A673 (cell line): ENCODE data around the gene OR2A25. TPM values are rescaled to one million over a fixed set of nuclear protein-coding genes. Genes with fewer than 3 reads are reported as not detected.

ENCODE experiments used
- BruUV-seq: library from RNA; stranded (reverse); fragments of 400-500 nt; replicated peaks from 2 replicates; lab custom pipeline; 2021; lab: Mats Ljungman, UMichigan
- CTCF ChIA-PET: fragments of 300-600 bp; sonication (Branson Sonifier 250); formaldehyde crosslinking; loops from one replicate; lab custom pipeline; 2022; ENCODE audit warnings: antibody characterized with exemption; lab: Charles Lee
- POLR2A ChIA-PET: fragments of 300-600 bp; sonication (Branson Sonifier 250); formaldehyde crosslinking; loops from one replicate; lab custom pipeline; 2022; ENCODE audit warnings: antibody characterized with exemption; ENCODE audit not compliant: low non-redundant PET; lab: Charles Lee
- DNase-seq: peaks from one replicate; pipeline ENCODE4 v3.0.0-alpha.2; 2015; ENCODE audit warnings: low spot score
- H3K27ac ChIP-seq: fragments of 200-600 bp; sonication (generic); 2 replicates; pipeline ENCODE4 v1.5.1; 2016; ENCODE audit warnings: mixed run types, low read depth, mild to moderate bottlenecking, mixed read lengths, antibody characterized with exemption, low read length; ENCODE audit not compliant: poor library complexity, severe bottlenecking
- H3K27me3 ChIP-seq: fragments of 200-600 bp; sonication (generic); replicated peaks from 2 replicates; pipeline ENCODE4 v1.6.1; 2017; ENCODE audit warnings: mixed run types, low read depth, mild to moderate bottlenecking, mixed read lengths, antibody characterized with exemption, low read length; ENCODE audit not compliant: insufficient read depth, poor library complexity
- H3K36me3 ChIP-seq: fragments of 200-600 bp; sonication (generic); 2 replicates; pipeline ENCODE4 v1.6.1; 2016; ENCODE audit warnings: mixed run types, mild to moderate bottlenecking, mixed read lengths, antibody characterized with exemption, low read length; ENCODE audit not compliant: insufficient read depth, poor library complexity, severe bottlenecking
- H3K4me1 ChIP-seq: fragments of 200-600 bp; sonication (generic); 2 replicates; pipeline ENCODE4 v1.6.1; 2017; ENCODE audit warnings: mixed run types, mild to moderate bottlenecking, mixed read lengths, antibody characterized with exemption, low read length; ENCODE audit not compliant: insufficient read depth, poor library complexity, severe bottlenecking
- H3K4me3 ChIP-seq: fragments of 200-600 bp; sonication (generic); 2 replicates; pipeline ENCODE4 v1.5.1; 2016; ENCODE audit warnings: low read depth, mixed run types, mild to moderate bottlenecking, mixed read lengths, low read length; ENCODE audit not compliant: poor library complexity, severe bottlenecking
- H3K9me3 ChIP-seq: fragments of 200-600 bp; sonication (generic); 2 replicates; pipeline ENCODE4 v1.6.1; 2016; ENCODE audit warnings: mixed run types, low read depth, mild to moderate bottlenecking, mixed read lengths, antibody characterized with exemption, low read length; ENCODE audit not compliant: poor library complexity, severe bottlenecking
- CTCF ChIP-seq: fragments of 300-800, 200-600 bp; sonication (generic); conservative IDR thresholded peaks from 2 replicates; pipeline ENCODE4 v1.5.1; 2017; ENCODE audit warnings: low read depth, mild to moderate bottlenecking, antibody characterized with exemption, low read length, moderate library complexity, mixed read lengths
- EZH2 ChIP-seq: fragments of 200-600 bp; sonication (generic); IDR thresholded peaks from 2 replicates; pipeline ENCODE4 v1.6.1; 2017; ENCODE audit warnings: borderline replicate concordance, low read depth, mild to moderate bottlenecking, mixed read lengths, antibody characterized with exemption, low read length; ENCODE audit not compliant: poor library complexity, severe bottlenecking
- intact Hi-C: fragments of 100-400 bp; cut with micrococcal nuclease; formaldehyde crosslinking; loops from one replicate; pipeline ENCODE4 v1.10.0; 2022; ENCODE audit not compliant: unreplicated experiment
- total RNA-seq: library from RNA; stranded (reverse); gene quantifications from 2 replicates; pipeline ENCODE4 v1.2.3, GENCODE V29; 2021

The OR2A25 gene
- total RNA-seq, 1 experiment from 2014 or later: not detected

DNA sequence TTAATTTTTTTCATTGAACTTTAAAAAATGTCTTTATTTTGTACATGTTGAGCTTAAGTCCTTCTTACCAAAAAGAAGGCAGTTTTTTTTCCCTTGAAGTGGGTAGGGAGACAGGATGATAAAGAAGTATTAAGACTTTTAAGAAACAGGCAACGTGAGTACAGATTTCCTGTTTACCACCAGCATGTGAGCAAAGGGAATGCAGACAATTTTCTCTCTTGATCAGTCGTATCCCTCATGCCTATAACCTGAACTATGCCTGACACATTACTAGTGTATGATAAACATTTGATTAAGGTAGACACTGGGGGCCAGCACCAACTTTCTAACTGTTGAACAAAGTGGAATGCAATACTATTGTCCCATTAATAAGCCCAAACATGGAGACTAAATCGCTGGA lies 31.0 kb downstream of the OR2A25 start:
- DNase-seq: no peak
- TF ChIP-seq CTCF (no peak), EZH2 (no peak)
- H3K4me1 ChIP-seq: no peaks in the 10 kb centered on the region
- intact Hi-C loops: no loop called here
- no TSS peak for BruUV-seq
- H3K27ac ChIP-seq: no peak overlapping the region
- no peaks in the 10 kb centered on the region for H3K9me3 ChIP-seq
- POLR2A ChIA-PET: no interaction called here
- no peak overlapping the region for H3K4me3 ChIP-seq
- CTCF ChIA-PET: no interaction called here
- no peaks in the 10 kb centered on the region for H3K27me3 ChIP-seq
- no peaks in the 10 kb centered on the region for H3K36me3 ChIP-seq

DNA sequence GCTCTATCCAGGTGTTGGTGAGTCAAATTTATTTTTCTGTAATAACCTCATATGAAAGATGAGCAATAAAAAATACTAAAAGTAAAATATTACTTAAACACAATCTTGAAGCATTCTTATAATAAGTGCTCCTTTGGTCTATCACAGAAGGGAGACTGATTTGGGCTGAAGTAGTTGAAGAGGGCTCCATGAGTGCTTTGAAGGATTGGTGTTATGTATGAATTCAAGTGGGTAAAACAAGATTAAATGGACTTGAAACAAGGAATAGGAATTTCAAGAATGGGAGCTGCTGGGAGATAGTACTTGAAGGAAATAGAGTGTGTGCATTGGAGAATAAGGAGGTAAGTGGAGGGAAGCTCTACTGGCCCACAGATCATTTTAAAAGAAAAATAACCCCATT lies 32.4 kb downstream of the OR2A25 start:
- Histone ChIP-seq H3K9me3 (no peaks in the 10 kb centered on the region), H3K4me1 (no peaks in the 10 kb centered on the region), H3K4me3 (no peak overlapping the region), H3K27ac (no peak overlapping the region), H3K27me3 (no peaks in the 10 kb centered on the region), H3K36me3 (no peaks in the 10 kb centered on the region)
- no peak for TF ChIP-seq EZH2
- no peak for TF ChIP-seq CTCF
- no TSS peak for BruUV-seq
- intact Hi-C loops: no loop called here
- ChIA-PET POLR2A (no interaction called here), CTCF (no interaction called here)
- no peak for DNase-seq

DNA sequence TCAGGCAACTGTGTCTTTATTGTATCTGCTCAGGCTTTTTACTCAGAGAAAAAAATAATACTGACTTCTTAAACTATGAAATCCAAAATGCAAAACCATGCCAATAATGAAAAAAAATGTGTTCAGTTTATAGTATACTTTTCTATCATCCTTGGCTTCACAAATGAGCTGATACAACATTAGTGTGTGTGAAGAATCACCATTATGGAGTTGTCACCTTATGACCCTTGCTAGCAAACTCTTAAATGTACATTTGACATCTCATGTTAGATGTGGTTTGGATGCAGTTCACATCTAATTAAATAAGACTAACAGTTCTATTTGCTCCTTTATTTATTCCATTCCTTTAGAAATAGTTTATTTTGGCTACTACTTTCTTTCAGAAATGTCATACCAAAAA lies 35.6 kb downstream of the OR2A25 start:
- ChIA-PET POLR2A (no interaction called here), CTCF (no interaction called here)
- intact Hi-C loops: no loop called here

More for the DNA sequence above, 35.6 kb downstream of the OR2A25 start:
- TF ChIP-seq CTCF (no peak), EZH2 (no peak)
- Histone ChIP-seq H3K4me3 (no peak overlapping the region), H3K27ac (no peak overlapping the region), H3K27me3 (no peaks in the 10 kb centered on the region), H3K4me1 (no peaks in the 10 kb centered on the region), H3K9me3 (no peaks in the 10 kb centered on the region), H3K36me3 (no peaks in the 10 kb centered on the region)
- no TSS peak for BruUV-seq
- no peak for DNase-seq
